HG03103 (cell line): ENCODE results near the gene CCDC9B.
A peak's percentile ranks its signal among the peaks of the same experiment; 100 is the strongest.

Experiments
- ATAC-seq: cut with Tn5 transposase; IDR thresholded peaks from one replicate; pipeline ENCODE4 v1.9.1; 2021; ENCODE audit warnings: low read depth; ENCODE audit not compliant: unreplicated experiment

CCDC9B gene

GRCh38 chr15:40345867-40346578 is 5.3 kb upstream of the CCDC9B start:
- ATAC-seq, result no peak

DNA sequence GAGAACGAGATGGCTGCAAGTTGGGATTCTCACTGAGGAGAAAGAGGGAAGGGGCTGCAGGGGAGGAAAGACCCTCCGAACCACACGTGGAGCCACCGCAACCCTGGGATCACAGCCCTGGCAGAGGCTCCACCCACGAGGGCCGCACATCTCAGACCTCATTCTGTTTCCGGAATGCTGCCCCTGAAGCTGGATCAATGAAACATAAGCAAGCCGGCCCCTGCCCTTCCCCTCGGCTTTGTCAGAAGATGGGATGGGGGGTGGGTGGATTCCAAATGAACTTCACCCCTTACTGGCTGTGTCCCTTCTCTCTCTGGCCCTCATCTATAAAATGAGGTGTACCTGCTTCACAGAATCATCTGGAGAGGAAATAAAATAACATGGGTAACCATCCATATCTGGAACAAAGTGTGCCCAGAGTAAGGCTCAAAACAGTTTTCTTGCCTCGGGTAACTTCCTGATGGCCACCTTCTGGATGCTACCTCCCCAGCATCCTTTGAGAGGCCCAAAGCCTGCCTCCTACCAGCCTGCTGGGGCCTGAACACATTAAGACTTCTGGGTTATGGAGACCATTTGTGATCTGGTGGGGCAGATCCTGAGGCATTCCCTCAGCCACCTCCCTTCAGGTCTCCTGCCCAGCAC is 4.6 kb upstream of the CCDC9B start:
- no peak for ATAC-seq

GRCh38 chr15:40344631-40345120 is 3.9 kb upstream of the CCDC9B start:
- ATAC-seq, result no peak

- no peak for ATAC-seq
Observed at GRCh38 chr15:40344217-40344616, 3.5 kb upstream of the CCDC9B start.

GRCh38 chr15:40343512-40343911 is 2.8 kb upstream of the CCDC9B start:
- ATAC-seq, result no peak

DNA sequence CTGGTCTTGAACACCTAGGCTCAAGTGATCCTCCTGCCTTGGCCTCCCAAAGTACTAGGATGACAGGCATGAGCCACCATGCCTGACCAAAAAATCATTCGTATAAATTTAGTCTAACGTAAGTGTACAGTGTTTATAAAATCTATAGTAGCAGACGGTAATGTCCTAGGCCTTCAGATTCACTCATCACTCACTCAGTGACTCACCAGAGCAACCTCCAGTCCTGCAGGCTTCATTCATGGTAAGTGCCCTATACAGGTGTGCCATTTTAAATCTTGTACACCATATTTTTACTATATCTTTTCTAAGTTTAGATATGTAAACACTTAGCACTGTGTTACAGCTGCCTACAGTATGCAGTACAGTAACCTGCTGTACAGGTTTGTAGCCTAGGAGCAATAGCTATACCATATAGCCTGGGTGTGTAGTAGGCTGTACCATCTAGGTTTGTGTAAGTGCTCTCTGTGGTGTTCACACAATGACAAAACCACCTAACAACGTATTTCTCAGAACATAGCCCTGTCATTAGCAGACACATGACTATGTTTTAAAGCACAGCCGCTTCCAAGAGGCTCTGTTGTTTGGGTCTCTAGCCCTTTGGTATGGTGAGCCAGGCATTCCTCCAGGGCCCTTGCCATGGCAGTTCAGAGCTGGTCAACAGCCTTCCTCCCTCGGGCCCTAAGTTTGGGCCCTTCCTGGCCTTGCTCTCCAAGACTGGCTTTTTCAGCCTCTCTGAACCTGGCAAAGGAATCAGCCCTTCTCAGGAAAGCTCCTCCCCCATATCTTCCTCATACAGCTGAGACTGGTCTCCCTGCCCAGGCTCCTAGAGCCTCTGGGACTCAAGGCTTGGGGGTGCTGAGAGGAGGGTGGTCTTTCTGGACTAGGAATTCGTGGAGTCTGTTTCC is 1.9 kb upstream of the CCDC9B start:
- ATAC-seq, result no peak

- no peak for ATAC-seq
Observed at GRCh38 chr15:40340038-40340739, 550 bp downstream of the CCDC9B start.

GRCh38 chr15:40339621-40339945 is 1.2 kb downstream of the CCDC9B start:
- ATAC-seq, result no peak

GRCh38 chr15:40338921-40339620 is 1.7 kb downstream of the CCDC9B start:
- ATAC-seq, result no peak

DNA sequence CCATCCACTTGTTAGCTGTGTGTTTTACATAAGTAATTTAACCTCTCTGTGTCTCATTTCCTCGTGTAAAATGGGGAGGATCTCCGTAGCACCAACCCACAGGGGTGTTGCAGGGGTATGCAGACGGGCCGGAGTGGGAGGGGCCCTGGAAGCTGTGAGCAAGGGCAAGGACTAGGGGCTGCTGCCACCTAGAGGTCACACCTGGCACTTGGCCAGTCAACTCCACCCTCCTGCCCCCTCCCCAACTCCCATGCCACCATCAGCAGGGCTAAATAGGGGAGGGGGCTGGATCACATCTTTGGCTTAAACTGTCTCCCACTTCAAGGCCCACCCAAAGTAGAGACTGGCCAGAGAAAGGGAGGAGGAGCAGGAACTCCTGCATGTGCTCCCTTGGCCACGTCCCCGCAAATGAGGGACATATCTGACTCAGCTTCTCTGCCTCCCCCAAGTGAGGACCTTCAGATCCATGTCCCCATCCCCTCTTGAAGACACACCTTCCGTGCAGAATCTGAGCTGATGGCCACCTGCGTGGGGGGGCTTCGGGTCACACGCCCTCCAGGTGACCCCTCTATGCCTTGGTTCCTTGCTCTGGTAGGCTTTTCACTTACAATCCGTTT is 2.6 kb downstream of the CCDC9B start:
- peak; percentile 55 for ATAC-seq

DNA sequence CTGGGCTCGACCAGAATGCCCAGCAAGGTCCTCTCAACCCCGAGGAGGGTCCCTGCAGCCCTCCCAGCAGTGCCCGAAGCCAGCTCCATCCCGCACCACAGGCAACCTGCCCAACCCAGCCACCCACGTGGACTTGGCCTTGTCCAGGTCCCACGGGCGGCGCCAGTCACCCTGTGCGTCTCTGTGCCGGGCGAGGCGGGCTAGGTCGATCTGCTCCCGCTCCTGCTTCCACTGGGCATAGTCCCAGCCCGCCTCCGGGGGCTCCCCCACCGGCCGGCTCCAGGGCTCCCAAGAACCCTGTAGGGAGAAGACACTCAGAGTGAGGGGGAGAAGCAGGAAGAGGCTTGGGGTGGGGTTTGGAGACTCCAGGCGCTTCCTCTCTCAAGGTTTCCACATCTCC is 3.1 kb downstream of the CCDC9B start:
- ATAC-seq, result no peak

- no peak for ATAC-seq
Observed at GRCh38 chr15:40336744-40337122, 4.0 kb downstream of the CCDC9B start.

GRCh38 chr15:40335938-40336743 is 4.6 kb downstream of the CCDC9B start:
- ATAC-seq, result no peak

- ATAC-seq, result no peak
Observed at GRCh38 chr15:40334941-40335795, 5.6 kb downstream of the CCDC9B start.

GRCh38 chr15:40334541-40334940 is 6.2 kb downstream of the CCDC9B start:
- no peak for ATAC-seq

DNA sequence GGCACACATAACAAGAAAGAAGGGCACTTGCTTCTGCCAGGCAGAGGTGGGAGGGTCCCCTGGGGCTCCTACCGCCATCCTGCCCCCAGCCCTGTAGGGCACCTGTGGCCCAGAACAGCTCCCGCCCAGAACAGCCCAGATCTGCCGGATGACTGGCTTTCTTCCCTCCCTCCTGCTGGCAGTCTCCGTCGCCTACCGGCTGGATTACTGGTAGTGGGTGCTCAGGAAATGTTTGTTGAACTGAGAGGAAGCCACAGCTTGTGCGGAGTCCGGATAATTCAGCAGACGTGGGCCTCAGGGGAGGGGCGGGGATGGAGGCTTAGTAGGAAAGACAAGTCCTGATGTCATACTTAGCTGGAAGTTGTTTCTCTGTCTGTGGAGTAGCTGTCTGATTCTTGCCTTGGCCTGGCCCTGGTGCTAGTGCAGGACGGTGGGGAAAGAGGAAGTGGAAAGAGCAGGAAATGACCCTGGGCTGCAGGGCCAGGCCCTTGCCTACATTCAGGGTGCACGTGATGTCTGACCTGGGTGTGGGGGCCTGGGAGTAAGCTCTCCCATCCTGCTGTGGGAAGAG is 6.7 kb downstream of the CCDC9B start:
- no peak for ATAC-seq

DNA sequence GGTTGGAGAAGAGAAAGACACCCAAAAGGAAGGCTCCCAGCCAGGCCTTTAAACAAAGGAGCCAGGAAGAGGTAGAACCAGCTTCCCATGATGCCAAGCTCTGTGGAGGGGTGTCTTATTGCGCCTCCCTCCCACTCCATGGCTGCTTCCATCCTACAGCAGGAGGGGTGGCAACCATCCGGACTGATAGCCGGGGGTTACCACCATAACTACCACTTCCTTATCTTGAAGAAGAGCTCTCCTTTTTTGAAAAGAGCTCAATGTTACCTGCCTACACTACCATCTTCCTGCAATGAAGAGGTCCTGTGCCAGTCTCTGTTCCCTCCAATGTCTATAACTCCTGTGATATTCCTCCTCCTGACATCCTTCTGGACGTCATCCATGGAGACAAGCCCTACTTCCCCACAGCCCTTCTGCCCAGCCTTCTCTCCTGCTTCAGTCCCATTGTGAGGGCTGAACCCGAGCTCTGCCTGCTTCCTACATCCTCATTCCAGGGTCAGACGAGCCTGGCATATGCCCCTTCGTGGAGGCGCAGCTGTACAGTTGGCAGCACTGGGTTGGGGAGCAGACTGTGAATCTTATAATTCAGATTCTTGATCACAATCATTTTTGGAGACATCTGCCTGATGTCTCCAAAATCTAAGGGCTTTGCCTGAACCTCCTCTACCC is 8.5 kb downstream of the CCDC9B start:
- ATAC-seq, result no peak
